Caco-2 (cell line): ENCODE data around the gene TUBGCP6. TPM values are rescaled to one million over a fixed set of nuclear protein-coding genes. Genes with fewer than 3 reads are reported as not detected.

Source experiments
- BruUV-seq: library from RNA; stranded (reverse); fragments of 400-500 nt; replicated peaks from 2 replicates; lab custom pipeline; 2021; lab: Mats Ljungman, UMichigan
- CTCF ChIA-PET: fragments of 300-600 bp; sonication (Branson Sonifier 250); formaldehyde crosslinking; loops from one replicate; lab custom pipeline; 2022; ENCODE audit warnings: antibody characterized with exemption; lab: Charles Lee
- POLR2A ChIA-PET: fragments of 300-600 bp; sonication (Branson Sonifier 250); formaldehyde crosslinking; loops from one replicate; lab custom pipeline; 2022; ENCODE audit warnings: antibody characterized with exemption; lab: Charles Lee
- DNase-seq, 2 experiments: peaks; one replicate each; pipeline versions ENCODE4 v3.0.0 to v3.0.0-alpha.2; 2020 to 2022
- H3K27me3 ChIP-seq: replicated peaks from 2 replicates; pipeline ENCODE4 v1.6.0; 2011; ENCODE audit warnings: low read length; ENCODE audit not compliant: control insufficient read depth, insufficient read depth
- H3K36me3 ChIP-seq: 2 replicates; pipeline ENCODE4 v1.5.1; 2011; ENCODE audit warnings: low read length; ENCODE audit not compliant: control insufficient read depth, insufficient read depth
- H3K4me1 ChIP-seq: fragments of 250-450 bp; sonication (Bioruptor Pico); 2 replicates; pipeline ENCODE4 v1.5.1; 2020; ENCODE audit warnings: mild to moderate bottlenecking
- H3K4me3 ChIP-seq: 2 replicates; pipeline ENCODE4 v1.5.1; 2011; ENCODE audit warnings: low read depth, mild to moderate bottlenecking, control low read depth, low read length
- H3K9me3 ChIP-seq: fragments of 250-450 bp; sonication (Bioruptor Pico); 2 replicates; pipeline ENCODE4 v1.5.1; 2020; ENCODE audit warnings: mild to moderate bottlenecking, moderate library complexity
- H3K27ac Mint-ChIP-seq: one replicate; pipeline ENCODE4 v1.8.0; 2022; ENCODE audit warnings: mixed read lengths; ENCODE audit not compliant: unreplicated experiment
- H3K27me3 Mint-ChIP-seq: one replicate; pipeline ENCODE4 v1.8.0; 2022; ENCODE audit warnings: mixed read lengths; ENCODE audit not compliant: insufficient read depth, unreplicated experiment
- H3K36me3 Mint-ChIP-seq: one replicate; pipeline ENCODE4 v1.8.0; 2022; ENCODE audit warnings: mild to moderate bottlenecking, mixed read lengths; ENCODE audit not compliant: insufficient read depth, unreplicated experiment
- H3K4me1 Mint-ChIP-seq: one replicate; pipeline ENCODE4 v1.8.0; 2022; ENCODE audit warnings: low read depth, mixed read lengths; ENCODE audit not compliant: unreplicated experiment
- H3K4me3 Mint-ChIP-seq: one replicate; pipeline ENCODE4 v1.8.0; 2022; ENCODE audit warnings: mild to moderate bottlenecking, moderate library complexity, mixed read lengths; ENCODE audit not compliant: unreplicated experiment
- H3K9me3 Mint-ChIP-seq: one replicate; pipeline ENCODE4 v1.8.0; 2022; ENCODE audit warnings: mixed read lengths; ENCODE audit not compliant: unreplicated experiment
- CTCF ChIP-seq, 2 experiments: fragments of 200-600 bp in 1 of 2; IDR thresholded peaks; 1 replicate in 1 of 2; 2 replicates in 1 of 2; pipeline versions ENCODE4 v1.5.1 to v1.8.0; 2011 to 2022; ENCODE audit warnings: antibody characterized with exemption in 1 of 2, control low read depth in 1 of 2, inconsistent platforms in 1 of 2, low read depth in 1 of 2, low read length in 1 of 2, mild to moderate bottlenecking in 1 of 2, moderate library complexity in 1 of 2; ENCODE audit not compliant: insufficient read depth in 1 of 2, severe bottlenecking in 1 of 2, unreplicated experiment in 1 of 2
- intact Hi-C: fragments of 100-400 bp; cut with micrococcal nuclease; formaldehyde crosslinking; loops from one replicate; pipeline ENCODE4 v1.10.0; 2022; ENCODE audit not compliant: unreplicated experiment
- total RNA-seq: library from RNA; stranded (reverse); gene quantifications from 2 replicates; pipeline ENCODE4 v1.2.3, GENCODE V29; 2022

The TUBGCP6 gene
- total RNA-seq, 1 experiment from 2014 or later, result 29.3 TPM

- no peak for TF ChIP-seq CTCF (IDR thresholded peaks at IDR 0.05; ENCODE audit: insufficient read depth in 1 of 2, low read depth in 1 of 2, low read length in 1 of 2, severe bottlenecking in 1 of 2, unreplicated experiment in 1 of 2)
- Mint-ChIP-seq H3K27me3 (no peaks in the 10 kb centered on the region), H3K4me3 (no peak overlapping the region), H3K4me1 (no peaks in the 10 kb centered on the region), H3K27ac (no peak overlapping the region), H3K9me3 (no peaks in the 10 kb centered on the region), H3K36me3 (peaks cover 6% of the 10 kb centered on the region)
- BruUV-seq, result TSS peak; percentile 24
- CTCF ChIA-PET, result no interaction called here
- POLR2A ChIA-PET, result no interaction called here
- Histone ChIP-seq H3K4me1 (peaks cover 11% of the 10 kb centered on the region; the same call in 1 of the 2 replicates), H3K36me3 (no peaks in the 10 kb centered on the region), H3K9me3 (no peaks in the 10 kb centered on the region), H3K4me3 (no peak overlapping the region), H3K27me3 (no peaks in the 10 kb centered on the region)
- DNase-seq, result peak in 1 of 2 experiments; percentile 1
- intact Hi-C loops, result no loop called here
Measured at GRCh38 chr22:50188356-50188755, 56.5 kb downstream of the TUBGCP6 start.

GRCh38 chr22:50186761-50187523 lies 57.9 kb downstream of the TUBGCP6 start:
- Histone ChIP-seq H3K4me1 (peaks cover 11% of the 10 kb centered on the region; the same call in 1 of the 2 replicates), H3K4me3 (peak overlapping the region; percentile 76), H3K27me3 (no peaks in the 10 kb centered on the region), H3K36me3 (no peaks in the 10 kb centered on the region), H3K9me3 (no peaks in the 10 kb centered on the region)
- H3K36me3 Mint-ChIP-seq, result peaks cover 6% of the 10 kb centered on the region
- POLR2A ChIA-PET, result no interaction called here
- peak overlapping the region; percentile 86 for H3K27ac Mint-ChIP-seq
- no peak for DNase-seq
- H3K4me3 Mint-ChIP-seq, result peak overlapping the region; percentile 85
- intact Hi-C loops, result no loop called here
- H3K9me3 Mint-ChIP-seq, result no peaks in the 10 kb centered on the region
- no peaks in the 10 kb centered on the region for H3K27me3 Mint-ChIP-seq
- CTCF ChIA-PET, result interaction anchor here (0.9 kb wide), 1 partner anchor 50 kb away, joined by 3 read pairs; no protein-coding TSS in a partner anchor
- no TSS peak for BruUV-seq
- TF ChIP-seq CTCF (IDR thresholded peaks at IDR 0.05; ENCODE audit: insufficient read depth in 1 of 2, low read depth in 1 of 2, low read length in 1 of 2, severe bottlenecking in 1 of 2, unreplicated experiment in 1 of 2), result no peak
- no peaks in the 10 kb centered on the region for H3K4me1 Mint-ChIP-seq

GRCh38 chr22:50186181-50186714 lies 58.6 kb downstream of the TUBGCP6 start:
- peak overlapping the region; percentile 86 for H3K27ac Mint-ChIP-seq
- no peaks in the 10 kb centered on the region for H3K9me3 Mint-ChIP-seq
- Histone ChIP-seq H3K9me3 (no peaks in the 10 kb centered on the region), H3K4me1 (peaks cover 11% of the 10 kb centered on the region; the same call in 1 of the 2 replicates), H3K36me3 (no peaks in the 10 kb centered on the region), H3K27me3 (no peaks in the 10 kb centered on the region), H3K4me3 (peak overlapping the region; percentile 76)
- BruUV-seq, result no TSS peak
- no peaks in the 10 kb centered on the region for H3K27me3 Mint-ChIP-seq
- no peak for TF ChIP-seq CTCF (IDR thresholded peaks at IDR 0.05; ENCODE audit: insufficient read depth in 1 of 2, low read depth in 1 of 2, low read length in 1 of 2, severe bottlenecking in 1 of 2, unreplicated experiment in 1 of 2)
- H3K36me3 Mint-ChIP-seq, result peaks cover 6% of the 10 kb centered on the region
- intact Hi-C loops, result no loop called here
- H3K4me1 Mint-ChIP-seq, result no peaks in the 10 kb centered on the region
- peak overlapping the region; percentile 85 for H3K4me3 Mint-ChIP-seq
- POLR2A ChIA-PET, result no interaction called here
- DNase-seq, result peak in 1 of 2 experiments; percentile 47
- CTCF ChIA-PET, result interaction anchor here (0.9 kb wide), 1 partner anchor 51 kb away, joined by 3 read pairs; no protein-coding TSS in a partner anchor
